Thyroid gland (tissue), 4 donors: Measurements from ENCODE around the gene FMC1.

Experiments
- CTCF ChIP-seq, 6 experiments: fragments of 200-600 bp in 3 of 6; fragments of 450-650 bp in 3 of 6; sonication (generic) in 3 of 6; IDR thresholded peaks; one replicate each; pipeline ENCODE4 v1.5.1; 2016 to 2019; ENCODE audit warnings: antibody characterized with exemption in 6 of 6, mild to moderate bottlenecking in 2 of 6, inconsistent platforms in 1 of 6, moderate library complexity in 1 of 6
- POLR2A ChIP-seq, 2 donors: fragments of 450-650 bp; IDR thresholded peaks; one replicate each; pipeline ENCODE4 v1.6.1; 2017; ENCODE audit warnings: antibody characterized with exemption in 2 of 2, mild to moderate bottlenecking in 2 of 2, moderate library complexity in 1 of 2

DNA sequence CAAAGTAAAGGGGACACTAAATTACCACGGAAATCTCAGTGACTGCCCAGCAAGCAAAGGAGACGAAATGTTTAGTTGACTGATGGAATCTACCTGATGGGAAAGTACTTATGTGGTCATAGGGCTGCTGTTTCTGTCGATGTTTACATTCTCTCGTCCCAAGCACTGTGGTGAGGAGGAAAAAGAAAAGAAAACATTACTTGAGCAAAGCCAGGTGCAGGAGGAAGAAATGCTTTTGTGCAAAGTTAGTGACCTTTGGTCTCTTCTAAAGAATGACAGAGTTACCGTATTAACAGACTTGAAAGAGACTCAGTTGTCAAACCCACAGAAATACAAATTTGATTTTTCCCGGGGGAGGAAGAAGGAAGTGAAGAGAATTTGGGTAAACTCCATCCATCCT is 43.3 kb upstream of the FMC1 start:
- no peak for TF ChIP-seq CTCF (IDR thresholded peaks at IDR 0.05)
- no peak for TF ChIP-seq POLR2A (IDR thresholded peaks at IDR 0.05)
